HEK293 (cell line): ENCODE results near the gene PLOD3.
A peak's percentile ranks its signal among the peaks of the same experiment; 100 is the strongest.

Experiments
- CTCF ChIA-PET: fragments of 350-600 bp; formaldehyde crosslinking; extraction: SDS; loops from one replicate; lab custom pipeline; 2021; ENCODE audit warnings: antibody characterized with exemption; lab: Yijun Ruan, JAX
- POLR2A ChIA-PET: fragments of 300-600 bp; formaldehyde crosslinking; extraction: SDS; loops from one replicate; lab custom pipeline; 2020; ENCODE audit warnings: antibody characterized with exemption, inconsistent platforms; lab: Yijun Ruan, JAX
- H3K27ac ChIP-seq: fragments of 200-500 bp; sonication (Bioruptor generic); 2 replicates; pipeline ENCODE4 v1.5.1; 2014; ENCODE audit warnings: low read depth, low read length, control low read depth, inconsistent platforms; ENCODE audit errors: extremely low read depth
- H3K36me3 ChIP-seq, 2 experiments: fragments of 200-500 bp in 1 of 2; sonication (Bioruptor generic) in 1 of 2; 1 replicate in 1 of 2; 2 replicates in 1 of 2; pipeline ENCODE4 v1.5.1; 2014 to 2017; ENCODE audit warnings: inconsistent platforms in 2 of 2, low read length in 2 of 2; ENCODE audit not compliant: control insufficient read depth in 2 of 2, insufficient read depth in 1 of 2
- H3K4me1 ChIP-seq: fragments of 200-500 bp; sonication (Bioruptor generic); 2 replicates; pipeline ENCODE4 v1.5.1; 2014; ENCODE audit warnings: mild to moderate bottlenecking, low read length, inconsistent platforms; ENCODE audit not compliant: control insufficient read depth, insufficient read depth
- H3K4me3 ChIP-seq: 2 replicates; pipeline ENCODE4 v1.5.1; 2011; ENCODE audit warnings: low read depth, mild to moderate bottlenecking, control low read depth, low read length, moderate library complexity
- H3K9me3 ChIP-seq: fragments of 200-500 bp; sonication (Bioruptor generic); 2 replicates; pipeline ENCODE4 v1.5.1; 2014; ENCODE audit warnings: low read depth, low read length, inconsistent platforms; ENCODE audit not compliant: control insufficient read depth, insufficient read depth
- HOXA7 ChIP-seq: sonication (generic); formaldehyde crosslinking; IDR thresholded peaks from 2 replicates; pipeline ENCODE4 v1.8.1; 2022; ENCODE audit warnings: missing genetic modification reagents, borderline replicate concordance
- KLF17 ChIP-seq: fragments of 450-650 bp; formaldehyde crosslinking; IDR thresholded peaks from 2 replicates; pipeline ENCODE4 v1.5.1; 2016; ENCODE audit warnings: missing biosample characterization, missing genetic modification characterization
- PRDM10 ChIP-seq: fragments of 450-650 bp; formaldehyde crosslinking; IDR thresholded peaks from 2 replicates; pipeline ENCODE4 v1.5.1; 2016; ENCODE audit warnings: missing biosample characterization, missing genetic modification characterization
- REPIN1 ChIP-seq: fragments of 450-650 bp; formaldehyde crosslinking; IDR thresholded peaks from 2 replicates; pipeline ENCODE4 v1.5.1; 2017; ENCODE audit warnings: missing biosample characterization, missing genetic modification characterization, low read depth
- SCRT2 ChIP-seq: fragments of 450-650 bp; formaldehyde crosslinking; IDR thresholded peaks from 2 replicates; pipeline ENCODE4 v1.5.1; 2016; ENCODE audit warnings: missing biosample characterization, missing genetic modification characterization
- ZBTB11 ChIP-seq: fragments of 450-650 bp; formaldehyde crosslinking; conservative IDR thresholded peaks from 2 replicates; pipeline ENCODE4 v1.5.1; 2016; ENCODE audit warnings: low read depth, missing biosample characterization, missing genetic modification characterization
- ZBTB7A ChIP-seq: fragments of 450-650 bp; formaldehyde crosslinking; IDR thresholded peaks from 2 replicates; pipeline ENCODE4 v1.5.1; 2016; ENCODE audit warnings: low read depth, missing biosample characterization, missing genetic modification characterization
- ZBTB8A ChIP-seq: fragments of 450-650 bp; formaldehyde crosslinking; IDR thresholded peaks from 2 replicates; pipeline ENCODE4 v1.5.1; 2016; ENCODE audit warnings: missing biosample characterization, missing genetic modification characterization
- ZFP41 ChIP-seq: fragments of 450-650 bp; formaldehyde crosslinking; IDR thresholded peaks from 2 replicates; pipeline ENCODE4 v1.5.1; 2016; ENCODE audit warnings: missing biosample characterization, missing genetic modification characterization, borderline replicate concordance
- ZNF121 ChIP-seq: fragments of 450-650 bp; formaldehyde crosslinking; IDR thresholded peaks from 2 replicates; pipeline ENCODE4 v1.5.1; 2016; ENCODE audit warnings: missing biosample characterization, missing genetic modification characterization
- ZNF362 ChIP-seq: fragments of 450-650 bp; formaldehyde crosslinking; IDR thresholded peaks from 2 replicates; pipeline ENCODE4 v1.5.1; 2016; ENCODE audit warnings: missing biosample characterization, missing genetic modification characterization
- ZNF398 ChIP-seq: fragments of 450-650 bp; formaldehyde crosslinking; IDR thresholded peaks from 2 replicates; pipeline ENCODE4 v1.5.1; 2017; ENCODE audit warnings: missing biosample characterization, missing genetic modification characterization
- ZNF610 ChIP-seq: fragments of 450-650 bp; formaldehyde crosslinking; IDR thresholded peaks from 2 replicates; pipeline ENCODE4 v1.5.1; 2016; ENCODE audit warnings: missing biosample characterization, missing genetic modification characterization, borderline replicate concordance

Gene PLOD3

GRCh38 chr7:101161692-101162471 is 55.5 kb downstream of the PLOD3 start:
- Histone ChIP-seq H3K27ac (no peak overlapping the region), H3K4me3 (no peak overlapping the region), H3K4me1 (peaks cover 14% of the 10 kb centered on the region), H3K9me3 (no peaks in the 10 kb centered on the region), H3K36me3 (peaks cover 3 to 17% of the 10 kb centered on the region in 2 experiments; a peak in 2 of 3 replicates)
- ChIA-PET POLR2A (interaction anchor here (0.8 kb wide), 2 partner anchors 20 to 42 kb away, joined by 3 read pairs; no protein-coding TSS in a partner anchor), CTCF (interaction anchor here (1.3 kb wide), 1 partner anchor 18 kb away, joined by 8 read pairs; no protein-coding TSS in a partner anchor)
- TF ChIP-seq ZBTB7A = no peak
- TF ChIP-seq ZFP41 = no peak
- peak; percentile 99 for TF ChIP-seq ZNF121 (tag by site-specific recombination)
- TF ChIP-seq SCRT2 (tag by site-specific recombination) = no peak
- TF ChIP-seq HOXA7 (CRISPR knock-in tag) = no peak
- no peak for TF ChIP-seq REPIN1
- TF ChIP-seq KLF17 (tag by site-specific recombination) = no peak
- peak; percentile 59; the same call in 1 of the 2 replicates for TF ChIP-seq ZNF362 (tag by site-specific recombination)
- no peak for TF ChIP-seq ZBTB8A
- no peak for TF ChIP-seq ZNF610 (tag by site-specific recombination)
- peak; percentile 80 for TF ChIP-seq PRDM10

GRCh38 chr7:101160910-101161309 is 56.5 kb downstream of the PLOD3 start:
- Histone ChIP-seq H3K9me3 (no peaks in the 10 kb centered on the region), H3K4me1 (peaks cover 11% of the 10 kb centered on the region), H3K27ac (no peak overlapping the region), H3K4me3 (no peak overlapping the region), H3K36me3 (peaks cover 3 to 17% of the 10 kb centered on the region in 2 experiments; a peak in 2 of 3 replicates)
- ChIA-PET POLR2A (interaction anchor here (0.6 kb wide), 3 partner anchors 23 to 271 kb away, joined by 3 to 4 read pairs (median 3); no protein-coding TSS in a partner anchor), CTCF (interaction anchor here (1.3 kb wide), 1 partner anchor 17 kb away, joined by 8 read pairs; no protein-coding TSS in a partner anchor)
- TF ChIP-seq ZNF398 = peak; percentile 37; the same call in 1 of the 2 replicates
- no peak for TF ChIP-seq ZBTB11 (tag by site-specific recombination)
